Heart left ventricle (tissue), 13 donors: ENCODE results near the gene LSM14A.

ENCODE experiments used
- CTCF ChIP-seq, 12 donors: fragments of 200-600 bp; sonication (generic) in 4 of 12; IDR thresholded peaks; one replicate each; pipeline versions ENCODE4 v1.5.0 to v1.8.0; 2018 to 2022; ENCODE audit warnings: antibody characterized with exemption in 12 of 12, mild to moderate bottlenecking in 5 of 12
- POLR2A ChIP-seq, 2 donors: fragments of 450-650 bp; IDR thresholded peaks; one replicate each; pipeline ENCODE4 v1.6.1; 2017; ENCODE audit warnings: antibody characterized with exemption in 2 of 2, mild to moderate bottlenecking in 2 of 2, moderate library complexity in 2 of 2
- donor health status: ischemic (EF 13 %, LVEDD 7.1; RV severe dilation, severe dysfunction).
- donor health status: DM: no; HTN: yes; CAD: no.
- donor health status: DM: no; HTN: no; CAD: no.
- donor health status: ischemic (EF 25% LVEDD 6.9; RV normal size, moderate dysfunction).
- donor health status: ischemic (EF 25% LVEDD 5.7; RV mildly dilated, moderate dysfunction).
- donor health status: ischemic (EF 35%, LVEDD 5.7; RV mildly dilated, moderate dysfunction).
- donor health status: nonischemic (EF 11% LVEDD 7.7; RV severe dilation, severe dysfunction).
- donor health status: DM: yes; HTN: yes; CAD: no.
- donor health status: PGD.
- donor health status: ischemic (EF 29% LVEDD 5.4; RV normal size, mild dysfunction).
- donor health status: nonischemic (EF 23%, LVEDD 6.1; RV moderate dilation, normal function).

- TF ChIP-seq POLR2A (IDR thresholded peaks at IDR 0.05) (no peak), CTCF (IDR thresholded peaks at IDR 0.05) (no peak)
Measured at GRCh38 chr19:34215666-34216038, 43.3 kb downstream of the LSM14A start.
